SH-SY5Y (cell line): ENCODE measurements around the gene MRPS25.

Experiments
- GATA2 ChIP-seq: IDR thresholded peaks from 2 replicates; pipeline ENCODE4 v1.6.1; 2011; ENCODE audit warnings: mild to moderate bottlenecking, low read depth, low read length
- GATA3 ChIP-seq: IDR thresholded peaks from 2 replicates; pipeline ENCODE4 v1.6.1; 2011; ENCODE audit warnings: low read depth, mild to moderate bottlenecking, low read length, moderate library complexity

GRCh38 chr3:15056676-15057404 is 8.3 kb downstream of the MRPS25 start:
- no peak for TF ChIP-seq GATA2
- no peak for TF ChIP-seq GATA3
